ENCODE data around the gene AFAP1L1.

AFAP1L1 gene

GRCh38 chr5:149271716-149272563, at the start of gene AFAP1L1:
Gene AFAP1L1, plus strand, starts transcription at chr5:149271859. Its CDS starts 110 bp downstream, at chr5:149271969.
- in situ Hi-C loops (cut with HindIII; ENCODE audit: low pct_ligation_motif_present, low pct_unique_long_range_greater_than_20kb, low sequenced_read_pairs), result loop anchor here (25.0 kb wide), 1 partner anchor 135 kb away; the partner anchor contains the start of gene ABLIM3
- DNase-seq, result peak; percentile 51

GRCh38 chr5:149223081-149223848, 48.4 kb upstream of the AFAP1L1 start:
- no peak for DNase-seq
- in situ Hi-C loops (cut with HindIII; ENCODE audit: low pct_ligation_motif_present, low pct_unique_long_range_greater_than_20kb, low sequenced_read_pairs), result no loop called here

GRCh38 chr5:149224282-149224681, 47.4 kb upstream of the AFAP1L1 start:
- no peak for DNase-seq
- in situ Hi-C loops (cut with HindIII; ENCODE audit: low pct_ligation_motif_present, low pct_unique_long_range_greater_than_20kb, low sequenced_read_pairs), result no loop called here

GRCh38 chr5:149227168-149227826, 44.4 kb upstream of the AFAP1L1 start:
- in situ Hi-C loops (cut with HindIII; ENCODE audit: low pct_ligation_motif_present, low pct_unique_long_range_greater_than_20kb, low sequenced_read_pairs), result no loop called here
- peak; percentile 12 for DNase-seq

GRCh38 chr5:149228618-149229297, 42.9 kb upstream of the AFAP1L1 start:
- in situ Hi-C loops (cut with HindIII; ENCODE audit: low pct_ligation_motif_present, low pct_unique_long_range_greater_than_20kb, low sequenced_read_pairs), result no loop called here
- peak; percentile 74 for DNase-seq

- no peak for DNase-seq
- in situ Hi-C loops (cut with HindIII; ENCODE audit: low pct_ligation_motif_present, low pct_unique_long_range_greater_than_20kb, low sequenced_read_pairs), result no loop called here
Observed at GRCh38 chr5:149229298-149229937, 42.2 kb upstream of the AFAP1L1 start.

GRCh38 chr5:149235841-149236240, 35.8 kb upstream of the AFAP1L1 start:
- DNase-seq, result no peak
- in situ Hi-C loops (cut with HindIII; ENCODE audit: low pct_ligation_motif_present, low pct_unique_long_range_greater_than_20kb, low sequenced_read_pairs), result no loop called here

- in situ Hi-C loops (cut with HindIII; ENCODE audit: low pct_ligation_motif_present, low pct_unique_long_range_greater_than_20kb, low sequenced_read_pairs), result no loop called here
Observed at GRCh38 chr5:149237662-149238061, 34.0 kb upstream of the AFAP1L1 start.

GRCh38 chr5:149238540-149238939, 33.1 kb upstream of the AFAP1L1 start:
- in situ Hi-C loops (cut with HindIII; ENCODE audit: low pct_ligation_motif_present, low pct_unique_long_range_greater_than_20kb, low sequenced_read_pairs), result no loop called here
- no peak for DNase-seq

More at GRCh38 chr5:149237662-149238061, 34.0 kb upstream of the AFAP1L1 start:
- no peak for DNase-seq

- DNase-seq, result no peak
- in situ Hi-C loops (cut with HindIII; ENCODE audit: low pct_ligation_motif_present, low pct_unique_long_range_greater_than_20kb, low sequenced_read_pairs), result no loop called here
Observed at GRCh38 chr5:149239917-149240316, 31.7 kb upstream of the AFAP1L1 start.

GRCh38 chr5:149240354-149240998, 31.2 kb upstream of the AFAP1L1 start:
- in situ Hi-C loops (cut with HindIII; ENCODE audit: low pct_ligation_motif_present, low pct_unique_long_range_greater_than_20kb, low sequenced_read_pairs), result no loop called here
- no peak for DNase-seq

- in situ Hi-C loops (cut with HindIII; ENCODE audit: low pct_ligation_motif_present, low pct_unique_long_range_greater_than_20kb, low sequenced_read_pairs), result no loop called here
Observed at GRCh38 chr5:149242339-149242738, 29.3 kb upstream of the AFAP1L1 start.

GRCh38 chr5:149246906-149247305, 24.8 kb upstream of the AFAP1L1 start:
- in situ Hi-C loops (cut with HindIII; ENCODE audit: low pct_ligation_motif_present, low pct_unique_long_range_greater_than_20kb, low sequenced_read_pairs), result no loop called here

More at GRCh38 chr5:149242339-149242738, 29.3 kb upstream of the AFAP1L1 start:
- no peak for DNase-seq

GRCh38 chr5:149247726-149248125, 23.9 kb upstream of the AFAP1L1 start:
- DNase-seq, result no peak
- in situ Hi-C loops (cut with HindIII; ENCODE audit: low pct_ligation_motif_present, low pct_unique_long_range_greater_than_20kb, low sequenced_read_pairs), result no loop called here

More at GRCh38 chr5:149246906-149247305, 24.8 kb upstream of the AFAP1L1 start:
- DNase-seq, result no peak

GRCh38 chr5:149251546-149251945, 20.1 kb upstream of the AFAP1L1 start:
- DNase-seq, result no peak
- in situ Hi-C loops (cut with HindIII; ENCODE audit: low pct_ligation_motif_present, low pct_unique_long_range_greater_than_20kb, low sequenced_read_pairs), result loop anchor here (25.0 kb wide), 1 partner anchor 114 kb away; the partner anchor contains the start of gene ABLIM3

GRCh38 chr5:149254506-149254905, 17.2 kb upstream of the AFAP1L1 start:
- in situ Hi-C loops (cut with HindIII; ENCODE audit: low pct_ligation_motif_present, low pct_unique_long_range_greater_than_20kb, low sequenced_read_pairs), result loop anchor here (25.0 kb wide), 1 partner anchor 117 kb away; the partner anchor contains the start of gene ABLIM3
- DNase-seq, result peak; percentile 53

GRCh38 chr5:149256451-149256850, 15.2 kb upstream of the AFAP1L1 start:
- peak; percentile 56 for DNase-seq
- in situ Hi-C loops (cut with HindIII; ENCODE audit: low pct_ligation_motif_present, low pct_unique_long_range_greater_than_20kb, low sequenced_read_pairs), result loop anchor here (25.0 kb wide), 1 partner anchor 119 kb away; the partner anchor contains the start of gene ABLIM3
